Measurements from ENCODE around the gene BTBD17.

The BTBD17 gene

DNA sequence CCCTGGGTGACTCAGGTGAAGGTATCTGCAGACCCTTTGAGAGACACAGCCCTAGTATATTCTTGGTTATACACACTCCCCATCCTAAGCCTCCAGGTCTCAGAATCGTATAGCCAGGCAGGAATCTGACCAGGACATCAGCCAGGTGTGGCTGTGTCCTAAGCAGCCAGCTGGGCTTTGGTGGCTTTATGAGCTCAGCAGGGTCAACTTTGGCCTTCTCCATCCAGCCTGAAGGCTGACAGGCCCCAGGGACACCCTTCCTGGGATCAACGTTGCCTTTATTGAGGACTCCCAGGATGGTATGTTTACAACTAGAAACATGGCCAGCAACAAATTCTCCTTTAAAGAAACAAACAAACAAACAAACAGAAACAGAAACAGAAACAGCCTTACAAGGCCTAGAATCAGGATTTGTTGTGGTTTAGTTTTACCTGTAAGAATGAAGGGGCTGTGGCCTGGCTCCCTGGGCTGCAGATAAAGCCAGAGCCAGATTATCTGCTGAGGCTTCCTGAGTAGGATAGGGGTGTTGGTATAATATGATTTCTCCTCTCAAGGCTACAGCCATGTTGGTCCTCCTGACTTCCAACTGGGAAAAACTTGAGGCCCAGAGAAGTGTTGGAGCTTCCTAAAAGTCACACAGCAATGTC is 27.2 kb downstream of the BTBD17 start:
- DNase-seq, result no peak

DNA sequence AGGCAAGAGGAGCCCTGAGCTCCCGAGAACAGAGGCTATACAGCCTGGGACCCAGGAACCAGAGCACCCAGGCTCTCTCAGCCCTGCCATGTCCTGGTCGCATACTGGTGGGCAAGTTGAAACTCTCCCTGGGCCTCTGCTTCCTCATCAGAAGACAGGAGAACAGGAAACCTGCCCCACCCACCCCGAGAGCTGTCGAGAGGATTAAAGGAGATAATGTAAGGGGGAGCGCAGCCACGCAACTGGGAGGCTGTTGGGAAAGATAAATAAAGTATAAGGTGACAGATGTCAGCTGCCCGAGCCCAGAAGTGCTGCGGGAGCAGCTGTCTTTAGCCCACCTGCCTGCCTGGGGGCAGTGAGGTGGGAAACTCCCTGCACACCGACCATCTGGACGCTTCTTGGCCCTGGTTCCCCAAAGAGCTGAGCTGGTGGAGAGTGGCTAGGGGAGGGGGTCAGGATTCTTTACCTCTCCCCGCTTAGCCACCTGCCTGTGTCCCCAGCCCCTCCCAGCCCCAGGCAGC is 28.8 kb downstream of the BTBD17 start:
- peak; percentile 49 for DNase-seq

DNA sequence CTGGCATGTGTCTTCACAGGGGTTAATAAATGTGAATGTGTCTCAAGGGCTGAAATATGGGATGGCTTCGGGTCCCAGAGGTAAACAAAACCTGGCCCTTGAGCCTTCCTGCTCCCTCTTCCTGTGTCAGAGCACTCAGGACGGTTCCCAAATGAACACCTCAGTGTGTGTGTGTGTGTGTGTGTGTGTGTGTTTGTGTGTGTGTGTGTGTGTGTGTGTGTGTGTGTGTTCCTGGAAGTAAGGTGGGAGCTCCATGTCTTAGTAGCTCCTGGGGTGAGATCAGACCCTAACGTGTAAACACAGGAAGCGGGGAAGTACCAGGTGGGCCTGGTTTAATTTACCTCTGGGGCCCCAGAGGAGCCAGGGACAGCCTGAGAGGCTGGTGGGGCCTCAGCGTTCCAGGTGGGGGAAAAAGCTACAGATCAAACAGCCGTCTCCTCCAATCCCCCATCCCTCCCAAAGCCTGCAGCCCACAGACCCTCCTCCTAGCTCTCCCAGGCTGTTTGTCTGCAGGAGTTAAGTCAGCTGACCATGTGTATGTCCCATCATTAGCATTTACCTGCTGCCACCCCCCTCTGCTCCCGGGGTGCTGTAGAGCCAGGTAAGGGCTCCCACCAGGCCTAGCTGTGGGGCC is 29.5 kb downstream of the BTBD17 start:
- no peak for DNase-seq

DNA sequence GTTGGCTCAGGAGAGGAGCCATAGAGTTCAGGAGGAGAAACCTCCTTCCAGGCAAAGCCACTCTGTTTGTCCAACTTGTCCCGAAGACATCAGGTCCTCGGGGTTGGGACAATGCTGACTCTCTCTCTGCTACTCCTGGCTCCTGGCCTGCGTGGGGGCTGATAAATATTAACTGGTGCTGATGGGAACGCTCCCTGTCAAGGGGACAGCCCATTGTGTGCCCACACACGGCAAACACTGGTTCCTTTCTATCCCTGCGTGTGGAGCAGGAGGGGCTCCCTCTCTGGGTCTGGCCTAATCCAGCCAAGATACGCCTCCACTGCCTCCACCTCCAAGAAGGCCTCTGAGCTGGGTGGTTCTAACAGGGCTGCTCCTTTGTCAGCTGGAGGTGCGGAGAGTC is 31.2 kb downstream of the BTBD17 start:
- no peak for DNase-seq

DNA sequence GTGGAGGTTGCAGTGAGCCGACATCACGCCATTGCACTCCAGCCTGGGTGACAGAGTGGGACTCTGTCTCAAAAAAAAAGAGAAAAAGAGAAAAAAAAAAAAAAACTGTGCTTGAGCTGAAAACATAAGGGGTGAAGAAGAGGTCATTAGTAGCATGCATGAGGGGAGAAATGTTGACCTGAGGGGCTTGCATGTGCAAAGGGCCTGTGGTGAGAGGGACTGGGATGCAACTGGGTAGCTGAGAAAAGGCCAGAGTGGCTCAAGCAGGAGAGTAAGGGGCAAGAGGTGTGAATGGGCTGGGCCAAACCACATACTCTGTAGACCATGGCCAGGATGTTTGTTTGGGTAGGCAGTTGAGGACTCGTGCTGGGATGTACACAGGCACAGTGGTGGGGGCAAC is 32.3 kb downstream of the BTBD17 start:
- DNase-seq, result no peak

DNA sequence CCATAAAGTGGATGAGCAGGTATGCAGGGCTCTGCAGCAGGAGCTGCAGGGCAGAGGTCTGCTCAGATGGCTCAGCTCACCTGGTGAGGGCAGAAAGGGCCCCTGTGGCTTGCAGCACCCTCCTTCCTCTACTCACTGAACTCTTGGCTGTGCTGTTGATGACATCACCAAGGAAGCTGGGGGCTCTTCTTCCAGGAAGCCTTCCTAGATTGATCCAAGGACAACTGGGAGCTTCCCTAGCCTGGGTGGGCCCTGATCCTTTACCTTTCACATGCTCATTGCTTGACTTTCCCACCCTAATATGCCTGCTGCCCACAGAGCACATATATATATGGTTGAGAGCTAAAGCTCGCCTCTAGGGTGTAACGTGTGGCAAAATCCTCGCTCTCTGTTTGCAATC is 33.2 kb downstream of the BTBD17 start:
- DNase-seq, result no peak

DNA sequence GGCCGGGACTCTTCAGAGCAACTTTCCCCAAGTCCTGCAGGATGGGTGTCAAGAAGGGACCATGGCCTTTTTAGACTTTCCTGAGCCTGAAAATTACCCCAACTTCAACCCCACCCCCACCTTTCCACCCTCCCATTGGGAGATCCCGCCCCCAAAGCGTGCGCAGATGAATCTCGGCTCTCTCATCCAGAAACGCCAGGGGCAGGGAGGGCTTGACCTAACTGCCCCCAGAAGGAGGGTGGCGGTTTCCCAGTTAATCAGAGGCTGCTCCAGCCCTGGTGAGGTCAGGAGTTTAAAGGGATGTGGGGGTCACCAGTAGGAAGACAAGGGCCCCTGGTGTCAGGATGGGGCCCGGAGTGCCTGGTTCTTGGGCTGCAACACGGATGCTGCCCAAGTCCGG is 35.2 kb downstream of the BTBD17 start:
- no peak for DNase-seq

DNA sequence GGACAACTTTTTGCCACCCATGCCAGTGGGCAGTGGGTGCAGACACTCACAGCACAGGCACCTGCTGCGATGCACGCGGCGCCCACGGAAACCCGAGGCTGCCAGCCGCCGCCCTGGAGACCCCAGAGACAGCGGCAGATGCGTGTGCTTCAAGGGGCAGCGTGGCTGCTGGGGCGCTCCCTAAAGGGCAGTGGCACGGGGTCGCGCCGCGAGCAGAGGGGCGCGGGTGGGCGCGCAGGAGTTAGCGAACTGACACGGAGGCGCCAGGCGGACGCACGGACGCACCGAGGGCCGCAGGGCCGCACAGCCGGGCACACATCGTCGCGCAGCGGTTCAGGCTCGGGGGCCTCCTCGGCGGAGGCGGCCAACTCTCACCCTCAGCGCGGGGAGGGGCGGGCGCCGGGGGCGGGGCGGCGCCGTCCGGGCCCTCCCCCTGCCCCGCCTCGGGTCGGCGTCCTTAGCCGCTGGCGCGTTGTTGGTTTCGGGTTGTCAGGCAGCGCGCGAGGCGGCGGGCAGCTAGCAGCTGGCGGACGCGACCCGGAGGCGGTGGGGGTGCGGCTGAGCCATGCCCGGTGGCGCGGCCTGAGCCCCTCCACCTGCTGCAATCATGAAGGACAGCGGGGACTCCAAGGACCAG is 35.8 kb downstream of the BTBD17 start, which contains the start of gene KIF19:
Gene KIF19, plus strand, starts transcription at position 484 of the 637 bp plus-strand sequence. Its CDS starts 124 bp downstream, at position 608.
- DNase-seq, result peak; percentile 37

DNA sequence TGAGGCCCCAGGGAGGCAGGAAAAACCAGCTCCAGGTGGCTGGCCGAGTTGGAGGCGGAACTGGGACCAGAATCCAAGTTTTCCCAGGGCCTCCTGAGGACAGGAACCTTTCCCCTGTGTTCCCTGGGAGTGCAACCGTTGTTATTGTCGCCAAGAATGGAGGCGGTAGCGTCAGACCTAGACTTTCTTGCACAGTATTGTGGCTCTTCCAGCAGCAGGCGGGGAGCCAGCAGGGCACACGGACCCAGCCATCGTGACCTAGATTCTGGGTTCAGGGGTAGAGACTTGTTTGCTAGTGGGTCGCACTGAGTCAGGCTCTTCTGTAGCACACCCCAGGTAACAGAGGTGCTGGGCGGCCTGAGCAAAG is 36.3 kb downstream of the BTBD17 start:
- DNase-seq, result no peak

DNA sequence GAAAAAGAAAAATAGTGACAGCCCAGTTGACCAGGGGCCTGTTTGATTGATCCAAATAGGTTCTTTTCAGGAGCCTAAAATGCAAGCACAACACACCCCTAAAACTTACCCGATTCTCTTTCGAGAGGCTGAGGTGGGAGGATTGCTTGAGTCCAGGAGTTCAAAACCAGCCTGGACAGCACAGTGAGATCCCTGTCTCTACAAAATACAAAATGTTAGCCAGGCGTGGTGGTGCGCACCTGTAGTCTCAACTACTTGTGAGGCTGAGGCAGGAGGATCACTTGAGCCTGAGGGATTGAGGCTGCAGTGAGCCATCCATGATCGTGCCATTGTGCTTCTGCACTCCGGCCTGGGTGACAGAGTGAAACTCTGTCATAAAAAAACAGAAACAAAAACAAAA is 37.1 kb downstream of the BTBD17 start:
- DNase-seq, result no peak

DNA sequence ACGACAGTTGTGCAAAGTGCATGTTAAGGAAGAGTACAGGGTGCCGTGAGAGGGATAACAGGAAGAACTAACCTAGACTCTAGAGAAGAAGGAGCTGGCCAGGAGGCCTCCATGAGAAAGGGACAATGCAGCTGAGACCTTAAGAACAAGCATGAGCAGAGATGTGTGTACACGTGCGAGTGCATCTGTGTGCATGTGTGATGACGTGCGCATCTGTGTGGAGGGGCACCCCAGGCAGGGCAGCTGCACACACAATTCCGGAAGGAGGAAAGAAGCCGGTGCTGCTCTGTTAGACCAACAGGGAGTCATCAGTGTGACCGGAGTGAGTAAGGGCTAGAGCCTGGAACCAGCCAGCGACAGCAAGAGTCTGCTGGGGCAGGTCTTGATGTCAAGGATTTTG is 43.3 kb downstream of the BTBD17 start:
- no peak for DNase-seq

DNA sequence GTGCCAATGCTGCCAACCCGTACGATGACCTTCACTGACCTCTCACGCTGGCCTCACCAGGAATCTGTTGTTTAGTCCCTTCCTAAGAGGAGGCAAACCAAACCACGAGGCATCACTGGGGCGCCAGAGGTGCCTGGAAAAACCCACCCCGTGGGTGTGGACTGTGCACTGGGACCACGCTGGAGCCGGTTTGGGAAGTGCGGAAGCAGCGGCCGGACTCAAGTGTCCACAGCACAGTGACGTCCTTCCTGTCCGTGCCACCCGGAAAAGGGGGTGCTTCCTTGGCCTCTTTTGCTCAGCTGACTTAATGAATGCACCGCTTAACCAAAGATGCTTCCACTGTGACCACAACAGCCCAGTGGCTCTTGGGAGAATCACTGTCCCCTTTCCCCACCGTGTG is 44.6 kb downstream of the BTBD17 start:
- no peak for DNase-seq

DNA sequence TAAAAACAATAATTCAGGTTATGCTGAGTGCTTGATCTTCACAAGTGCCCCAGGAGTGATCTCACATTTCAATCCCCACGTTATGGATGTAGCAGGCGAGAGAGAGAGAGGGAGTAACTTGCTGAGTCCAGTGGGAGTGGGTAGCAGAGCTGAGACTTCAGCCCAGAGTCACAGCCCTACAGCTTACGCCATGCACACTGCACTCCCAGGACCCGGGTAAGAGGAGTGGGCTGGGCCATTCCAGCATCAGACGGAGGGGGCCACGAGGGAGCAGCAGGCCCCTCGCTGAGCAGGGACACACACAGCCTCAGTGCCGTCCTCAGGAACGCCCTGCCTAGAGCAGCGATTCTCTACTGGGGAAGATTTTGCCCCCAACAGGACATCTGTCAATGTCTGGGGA is 45.4 kb downstream of the BTBD17 start:
- DNase-seq, result no peak

DNA sequence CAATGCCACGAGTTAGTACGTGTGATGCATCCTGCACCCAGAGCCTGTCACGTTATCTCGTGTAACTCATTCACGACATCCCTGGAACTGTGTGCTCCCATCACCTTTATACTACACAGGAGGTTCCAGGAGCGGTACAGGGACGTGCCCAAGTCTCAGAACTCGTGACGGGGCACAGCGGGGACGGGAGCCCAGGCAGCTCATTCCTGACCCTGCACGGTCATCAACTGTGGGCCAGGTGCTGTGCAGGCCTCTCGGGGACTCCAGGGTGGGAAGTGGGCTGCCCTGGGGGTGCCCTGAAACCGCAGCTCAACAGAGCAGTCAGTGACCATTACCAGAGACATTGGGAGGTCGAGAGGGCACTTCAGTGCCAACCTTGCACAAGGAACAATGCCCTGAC is 46.8 kb downstream of the BTBD17 start:
- no peak for DNase-seq

DNA sequence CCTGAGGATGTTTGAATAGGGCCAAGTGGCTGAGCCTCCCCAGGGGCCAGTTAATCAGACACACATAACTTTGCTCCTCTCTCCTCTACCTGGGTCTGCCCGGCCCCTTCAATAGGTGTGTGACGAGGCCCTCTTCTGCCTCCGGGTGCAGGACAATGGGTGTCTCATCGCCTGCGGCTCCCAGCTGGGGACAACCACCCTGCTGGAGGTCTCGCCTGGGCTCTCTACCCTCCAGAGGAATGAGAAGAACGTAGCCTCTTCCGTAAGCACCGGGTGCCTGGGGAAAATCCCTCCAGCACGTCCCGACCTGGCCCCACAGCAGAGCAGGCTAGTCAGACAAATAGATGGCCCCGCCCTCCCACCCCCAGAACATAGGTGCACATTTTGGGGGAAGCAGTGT is 51.8 kb downstream of the BTBD17 start:
- DNase-seq, result no peak

DNA sequence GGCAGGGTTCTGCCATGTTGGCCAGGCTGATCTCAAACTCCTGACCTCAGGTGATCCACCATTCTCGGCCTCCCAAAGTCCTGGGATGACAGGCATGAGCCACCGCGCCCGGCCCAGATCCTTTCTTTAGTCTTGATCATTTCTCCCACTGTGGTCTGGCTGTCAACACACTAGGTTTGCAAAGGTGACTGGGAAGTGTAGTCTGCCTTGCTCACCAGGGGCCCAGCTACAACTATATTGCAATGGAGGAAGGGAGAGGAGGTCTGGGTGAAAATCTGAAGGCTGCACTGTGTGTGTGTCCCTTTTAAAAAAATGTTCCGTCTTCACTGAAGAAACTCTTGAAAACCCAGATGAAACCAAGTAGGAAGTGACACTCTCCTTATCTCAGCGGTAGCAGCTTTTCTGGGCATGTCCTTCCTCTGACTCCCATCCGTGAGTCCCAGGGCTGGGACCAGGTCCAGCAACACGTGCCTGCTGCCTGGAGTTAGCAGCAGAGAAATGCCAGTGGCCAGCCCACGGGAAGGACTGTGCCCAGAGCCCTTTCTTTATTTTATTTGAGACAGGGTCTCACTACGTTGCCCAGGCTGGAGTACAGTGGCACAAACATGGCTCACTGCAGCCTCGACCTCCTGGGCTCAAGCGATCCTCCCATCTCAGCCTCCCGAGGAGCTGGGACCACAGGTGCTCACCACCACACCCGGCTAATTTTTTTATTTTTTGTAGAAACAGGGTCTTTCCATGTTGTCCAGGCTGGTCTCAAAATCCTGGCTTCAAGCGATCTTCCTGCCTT is 53.5 kb downstream of the BTBD17 start:
- peak; percentile 22 for DNase-seq

All from MV-4-11 (cell line).